ENCODE data around the gene MAML2.

DNA sequence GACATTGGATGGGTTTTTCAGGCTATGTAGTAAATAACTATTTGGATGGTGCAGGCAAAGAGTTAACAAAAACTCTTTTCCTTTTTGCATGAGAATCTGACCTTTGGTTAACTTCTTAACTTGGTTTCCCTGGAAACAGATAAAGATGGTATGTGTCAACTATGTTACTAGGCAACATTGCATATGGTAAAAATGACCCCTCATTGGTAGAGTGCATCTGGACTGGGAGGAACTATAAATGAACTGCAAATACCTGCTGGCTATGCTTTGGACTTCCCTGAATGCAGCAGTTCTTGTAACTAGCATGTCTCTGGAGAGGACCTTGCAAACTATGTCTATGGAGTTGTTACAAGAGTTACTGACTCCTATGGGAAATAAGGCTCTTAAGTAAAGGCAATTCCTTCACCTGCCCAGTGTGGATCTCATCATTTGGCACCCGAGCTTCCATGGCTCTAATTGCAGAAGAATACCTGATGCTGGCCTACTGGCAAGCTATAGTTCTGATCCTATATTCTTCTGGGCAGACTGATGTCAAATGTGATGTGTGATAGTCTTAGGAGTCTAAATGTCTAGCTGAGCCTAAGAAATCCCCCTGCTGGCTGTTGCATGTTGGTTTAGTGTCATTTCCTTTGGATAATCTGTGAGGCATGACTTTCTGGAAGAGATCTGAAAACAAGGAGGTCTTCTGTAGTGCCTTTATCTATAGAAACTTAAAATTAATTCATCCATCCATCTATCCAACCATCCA, 292.4 kb downstream of the MAML2 start:
- TF ChIP-seq, protein P1, sequence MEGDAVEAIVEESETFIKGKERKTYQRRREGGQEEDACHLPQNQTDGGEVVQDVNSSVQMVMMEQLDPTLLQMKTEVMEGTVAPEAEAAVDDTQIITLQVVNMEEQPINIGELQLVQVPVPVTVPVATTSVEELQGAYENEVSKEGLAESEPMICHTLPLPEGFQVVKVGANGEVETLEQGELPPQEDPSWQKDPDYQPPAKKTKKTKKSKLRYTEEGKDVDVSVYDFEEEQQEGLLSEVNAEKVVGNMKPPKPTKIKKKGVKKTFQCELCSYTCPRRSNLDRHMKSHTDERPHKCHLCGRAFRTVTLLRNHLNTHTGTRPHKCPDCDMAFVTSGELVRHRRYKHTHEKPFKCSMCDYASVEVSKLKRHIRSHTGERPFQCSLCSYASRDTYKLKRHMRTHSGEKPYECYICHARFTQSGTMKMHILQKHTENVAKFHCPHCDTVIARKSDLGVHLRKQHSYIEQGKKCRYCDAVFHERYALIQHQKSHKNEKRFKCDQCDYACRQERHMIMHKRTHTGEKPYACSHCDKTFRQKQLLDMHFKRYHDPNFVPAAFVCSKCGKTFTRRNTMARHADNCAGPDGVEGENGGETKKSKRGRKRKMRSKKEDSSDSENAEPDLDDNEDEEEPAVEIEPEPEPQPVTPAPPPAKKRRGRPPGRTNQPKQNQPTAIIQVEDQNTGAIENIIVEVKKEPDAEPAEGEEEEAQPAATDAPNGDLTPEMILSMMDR (IDR thresholded peaks at IDR 0.05): no peak
- no peak for TF ChIP-seq POLR2A (IDR thresholded peaks at IDR 0.05; ENCODE audit: low read depth)

All from esophagus muscularis mucosa (tissue), 3 donors.